GM18526 (cell line): Measurements from ENCODE around the gene MAP3K7CL.

Experiments used
- POLR2A ChIP-seq: IDR thresholded peaks from 3 replicates; pipeline ENCODE4 v1.6.1; 2011; ENCODE audit not compliant: insufficient read length; ENCODE audit errors: extremely low read depth

Gene MAP3K7CL

GRCh38 chr21:29194342-29194741 is 63.9 kb downstream of the MAP3K7CL start:
- TF ChIP-seq POLR2A = no peak

- no peak for TF ChIP-seq POLR2A
Measured at GRCh38 chr21:29194847-29195246, 64.4 kb downstream of the MAP3K7CL start.

- TF ChIP-seq POLR2A = no peak
Measured at GRCh38 chr21:29195981-29196669, 65.7 kb downstream of the MAP3K7CL start.

- TF ChIP-seq POLR2A = no peak
Measured at GRCh38 chr21:29196670-29197191, 66.3 kb downstream of the MAP3K7CL start.

GRCh38 chr21:29201186-29201585 is 70.7 kb downstream of the MAP3K7CL start:
- no peak for TF ChIP-seq POLR2A

GRCh38 chr21:29205009-29205408 is 74.6 kb downstream of the MAP3K7CL start:
- no peak for TF ChIP-seq POLR2A

GRCh38 chr21:29205988-29206387 is 75.5 kb downstream of the MAP3K7CL start:
- no peak for TF ChIP-seq POLR2A

- TF ChIP-seq POLR2A = no peak
Measured at GRCh38 chr21:29206445-29206844, 76.0 kb downstream of the MAP3K7CL start.

- TF ChIP-seq POLR2A = no peak
Measured at GRCh38 chr21:29207201-29207600, 76.8 kb downstream of the MAP3K7CL start.

GRCh38 chr21:29208044-29208681 is 77.7 kb downstream of the MAP3K7CL start:
- no peak for TF ChIP-seq POLR2A

GRCh38 chr21:29208682-29209059 is 78.2 kb downstream of the MAP3K7CL start:
- TF ChIP-seq POLR2A = no peak

GRCh38 chr21:29209696-29210095 is 79.3 kb downstream of the MAP3K7CL start:
- no peak for TF ChIP-seq POLR2A

- TF ChIP-seq POLR2A = no peak
Measured at GRCh38 chr21:29211205-29211604, 80.8 kb downstream of the MAP3K7CL start.

GRCh38 chr21:29212446-29212845 is 82.0 kb downstream of the MAP3K7CL start:
- no peak for TF ChIP-seq POLR2A

- no peak for TF ChIP-seq POLR2A
Measured at GRCh38 chr21:29213513-29214385, 83.3 kb downstream of the MAP3K7CL start.

- no peak for TF ChIP-seq POLR2A
Measured at GRCh38 chr21:29215709-29216108, 85.3 kb downstream of the MAP3K7CL start.
